Neural cell (in vitro differentiated cells): ENCODE data around the gene GPR21.

Experiments
- CTCF ChIP-seq: fragments of 450-650 bp; IDR thresholded peaks from 2 replicates; pipeline ENCODE4 v1.5.1; 2014; ENCODE audit warnings: antibody characterized with exemption, mild to moderate bottlenecking, moderate library complexity; ENCODE audit not compliant: poor library complexity, severe bottlenecking
- EP300 ChIP-seq: fragments of 450-650 bp; conservative IDR thresholded peaks from 2 replicates; pipeline ENCODE4 v1.6.1; 2014; ENCODE audit warnings: antibody characterized with exemption, mild to moderate bottlenecking, moderate library complexity; ENCODE audit not compliant: poor library complexity, severe bottlenecking
- EZH2 ChIP-seq: fragments of 200-600, 300-800 bp; shearing (Covaris generic), sonication (generic); IDR thresholded peaks from 2 replicates; pipeline ENCODE4 v1.6.1; 2014; ENCODE audit warnings: antibody characterized with exemption, low read length, borderline replicate concordance, mild to moderate bottlenecking; ENCODE audit not compliant: insufficient read depth, poor library complexity, severe bottlenecking
- POLR2AphosphoS5 ChIP-seq: IDR thresholded peaks from 2 replicates; pipeline ENCODE4 v1.6.1; 2012
- RAD21 ChIP-seq: fragments of 450-650 bp; conservative IDR thresholded peaks from 2 replicates; pipeline ENCODE4 v1.6.1; 2014; ENCODE audit warnings: antibody characterized with exemption, mild to moderate bottlenecking, moderate library complexity
- REST ChIP-seq: IDR thresholded peaks from 2 replicates; pipeline ENCODE4 v1.6.1; 2012; ENCODE audit warnings: borderline replicate concordance
- SMC3 ChIP-seq: fragments of 450-650 bp; conservative IDR thresholded peaks from 2 replicates; pipeline ENCODE4 v1.6.1; 2014; ENCODE audit warnings: antibody characterized with exemption, mild to moderate bottlenecking, moderate library complexity; ENCODE audit not compliant: poor library complexity
- TAF1 ChIP-seq: IDR thresholded peaks from 2 replicates; pipeline ENCODE4 v1.6.1; 2012; ENCODE audit warnings: low read depth

GRCh38 chr9:123074628-123075027 lies 41.2 kb downstream of the GPR21 start:
- TF ChIP-seq CTCF (no peak), POLR2AphosphoS5 (no peak), TAF1 (no peak), EP300 (no peak), EZH2 (no peak), SMC3 (no peak), RAD21 (no peak), REST (no peak)
